Astrocyte of the spinal cord (primary cell): ENCODE measurements around the gene GALNT17.

Experiments used
- DNase-seq: peaks from one replicate; pipeline ENCODE4 v3.0.0; 2011; ENCODE audit warnings: low read depth, low spot score
- H3K4me3 ChIP-seq: 2 replicates; pipeline ENCODE4 v1.5.1; 2011; ENCODE audit warnings: low read depth, mild to moderate bottlenecking, low read length, moderate library complexity
- in situ Hi-C: cut with HindIII; loops from 2 replicates; pipeline ENCODE4 v1.10.0; 2017; ENCODE audit warnings: low sequenced_read_pairs
- TF ChIP-seq, protein P1 (sequence below): IDR thresholded peaks from 2 replicates; pipeline ENCODE4 v1.5.1; 2012; ENCODE audit warnings: low read depth, mild to moderate bottlenecking, low read length, inconsistent platforms

The GALNT17 gene

DNA sequence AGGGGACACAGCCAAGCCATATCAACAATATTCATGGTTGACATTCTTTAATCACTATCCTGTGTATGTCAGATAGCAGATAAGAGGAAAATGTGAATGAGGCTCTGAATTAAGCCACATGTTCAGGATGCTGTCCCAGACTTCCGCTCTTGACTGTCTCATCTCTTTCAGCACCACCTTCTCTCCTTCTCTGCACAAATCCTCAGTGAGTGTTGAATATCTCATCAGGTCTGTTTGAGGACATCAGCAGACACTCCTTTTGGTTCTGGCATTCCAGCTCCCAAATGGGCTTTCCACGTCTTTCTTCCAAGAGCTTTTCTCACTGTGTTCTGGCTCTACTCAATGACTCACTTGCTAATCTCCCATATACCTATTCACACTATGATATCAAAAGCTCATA lies 321.7 kb downstream of the GALNT17 start:
- TF ChIP-seq, protein P1, sequence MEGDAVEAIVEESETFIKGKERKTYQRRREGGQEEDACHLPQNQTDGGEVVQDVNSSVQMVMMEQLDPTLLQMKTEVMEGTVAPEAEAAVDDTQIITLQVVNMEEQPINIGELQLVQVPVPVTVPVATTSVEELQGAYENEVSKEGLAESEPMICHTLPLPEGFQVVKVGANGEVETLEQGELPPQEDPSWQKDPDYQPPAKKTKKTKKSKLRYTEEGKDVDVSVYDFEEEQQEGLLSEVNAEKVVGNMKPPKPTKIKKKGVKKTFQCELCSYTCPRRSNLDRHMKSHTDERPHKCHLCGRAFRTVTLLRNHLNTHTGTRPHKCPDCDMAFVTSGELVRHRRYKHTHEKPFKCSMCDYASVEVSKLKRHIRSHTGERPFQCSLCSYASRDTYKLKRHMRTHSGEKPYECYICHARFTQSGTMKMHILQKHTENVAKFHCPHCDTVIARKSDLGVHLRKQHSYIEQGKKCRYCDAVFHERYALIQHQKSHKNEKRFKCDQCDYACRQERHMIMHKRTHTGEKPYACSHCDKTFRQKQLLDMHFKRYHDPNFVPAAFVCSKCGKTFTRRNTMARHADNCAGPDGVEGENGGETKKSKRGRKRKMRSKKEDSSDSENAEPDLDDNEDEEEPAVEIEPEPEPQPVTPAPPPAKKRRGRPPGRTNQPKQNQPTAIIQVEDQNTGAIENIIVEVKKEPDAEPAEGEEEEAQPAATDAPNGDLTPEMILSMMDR, result no peak
- in situ Hi-C loops, result no loop called here
- no peak overlapping the region for H3K4me3 ChIP-seq
- DNase-seq, result no peak

DNA sequence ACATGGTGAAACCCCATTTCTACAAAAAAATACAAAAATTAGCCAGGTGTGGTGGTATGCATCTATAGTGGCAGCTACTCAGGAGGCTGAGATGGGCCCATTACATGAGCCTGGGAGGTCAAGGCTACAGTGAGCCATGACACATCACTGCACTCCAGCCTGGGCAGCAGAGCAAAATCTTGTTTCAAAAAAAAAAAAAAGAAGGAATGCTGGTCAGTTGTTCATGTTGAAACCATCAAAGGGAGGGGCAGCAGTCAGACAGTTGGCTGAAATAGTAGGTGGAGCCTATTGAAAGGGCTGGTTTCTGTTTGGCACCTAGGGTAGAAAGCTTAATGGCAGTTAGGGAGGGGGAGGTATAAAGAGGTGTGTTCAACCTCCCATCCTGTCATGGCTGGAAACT lies 323.0 kb downstream of the GALNT17 start:
- in situ Hi-C loops, result no loop called here
- no peak overlapping the region for H3K4me3 ChIP-seq
- DNase-seq, result no peak
- TF ChIP-seq, protein P1, result no peak

DNA sequence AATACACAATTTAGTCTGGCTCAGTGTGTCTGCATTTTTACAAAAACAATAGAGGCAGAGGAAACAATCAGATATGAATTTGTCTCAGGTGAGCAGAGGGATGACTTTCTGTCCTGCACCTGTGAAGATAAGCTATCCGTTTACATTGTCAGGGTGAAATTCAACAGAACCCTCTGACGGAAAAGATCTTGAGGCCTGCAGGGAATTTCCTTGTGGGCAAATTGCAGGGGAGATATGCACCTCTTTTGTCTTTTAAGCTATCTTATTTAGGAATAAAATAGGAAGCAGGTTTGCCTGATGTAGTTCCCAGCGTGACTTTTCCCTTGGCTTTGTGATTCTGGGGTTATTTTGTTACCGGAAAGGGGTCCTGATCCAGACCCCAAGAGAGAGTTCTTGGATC lies 325.1 kb downstream of the GALNT17 start:
- no peak overlapping the region for H3K4me3 ChIP-seq
- TF ChIP-seq, protein P1, result no peak
- DNase-seq, result no peak
- in situ Hi-C loops, result no loop called here

DNA sequence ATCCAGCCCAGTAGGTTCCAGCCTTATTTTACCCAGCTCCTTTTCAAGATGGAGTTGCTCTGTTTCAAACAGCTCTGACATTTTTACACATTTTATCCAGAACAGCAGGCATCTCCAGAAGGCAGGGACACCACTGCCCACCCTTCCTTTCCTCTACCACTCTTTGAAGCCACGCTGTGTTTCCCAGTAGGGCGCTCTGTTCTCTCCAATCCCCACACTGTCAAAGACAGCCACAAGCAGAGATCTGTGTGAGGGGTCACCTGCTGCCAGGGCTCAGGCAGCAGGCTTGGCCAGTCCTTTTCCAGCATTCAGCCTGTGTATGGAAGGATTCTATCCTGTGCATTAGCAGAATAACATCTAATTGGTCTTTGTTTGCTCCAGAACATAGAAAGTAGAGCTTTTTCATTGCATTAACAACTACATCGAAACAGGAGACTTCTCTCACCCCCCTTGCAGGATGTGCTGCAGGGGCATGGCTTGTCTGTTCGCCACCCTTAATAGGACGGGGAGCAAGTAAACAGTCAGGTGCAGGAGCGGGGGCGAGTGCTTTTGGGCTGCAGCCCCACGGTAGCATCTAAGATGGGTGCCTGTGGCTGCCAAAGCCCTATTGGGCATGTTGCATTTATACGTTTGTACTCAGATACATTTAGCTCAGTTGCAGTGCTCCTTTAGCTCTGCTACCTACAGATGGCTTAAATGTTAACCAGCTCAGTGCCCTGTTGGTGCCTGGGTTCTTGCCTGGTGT lies 326.1 kb downstream of the GALNT17 start:
- no peak for DNase-seq
- TF ChIP-seq, protein P1, result no peak
- in situ Hi-C loops, result no loop called here
- no peak overlapping the region for H3K4me3 ChIP-seq

DNA sequence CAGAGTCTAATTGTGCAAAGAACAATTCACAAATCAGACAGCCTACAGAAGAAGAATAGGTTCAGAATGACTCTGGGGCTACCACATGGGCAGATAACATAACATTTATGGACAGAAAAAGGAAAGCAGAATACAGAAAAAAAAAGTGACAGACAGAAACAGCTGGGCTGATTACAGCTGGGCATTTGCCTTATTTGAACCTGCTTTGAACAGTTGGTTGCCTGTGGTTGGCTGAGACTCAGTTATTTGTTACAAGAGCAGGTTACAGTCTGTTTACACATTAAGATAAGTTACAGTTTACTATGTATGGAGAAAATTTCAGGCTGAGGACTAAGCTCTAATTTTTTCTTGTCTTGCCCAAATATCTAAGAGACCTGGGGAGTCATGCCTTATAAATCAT lies 327.2 kb downstream of the GALNT17 start:
- in situ Hi-C loops, result no loop called here
- TF ChIP-seq, protein P1, result no peak
- no peak overlapping the region for H3K4me3 ChIP-seq
- no peak for DNase-seq

DNA sequence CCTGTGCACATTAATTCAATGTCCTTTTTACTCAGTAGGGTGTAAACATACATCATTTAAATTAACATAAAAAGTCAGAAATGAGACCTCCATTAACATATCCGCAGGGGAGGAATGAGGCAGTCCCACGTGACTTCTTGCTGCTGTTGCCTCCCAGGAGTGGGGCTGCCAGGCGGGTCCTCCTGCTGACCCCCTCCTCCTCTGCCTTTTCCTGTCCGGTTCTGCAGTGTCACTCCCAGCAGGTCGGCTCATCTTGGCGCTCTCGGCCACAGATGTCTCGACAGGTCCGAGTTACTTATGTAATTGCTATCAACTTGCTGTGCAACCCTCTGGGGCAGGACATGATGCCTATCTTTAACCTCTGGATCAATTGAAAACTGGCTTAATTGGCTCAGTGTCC lies 329.6 kb downstream of the GALNT17 start:
- H3K4me3 ChIP-seq, result no peak overlapping the region
- no peak for DNase-seq
- in situ Hi-C loops, result no loop called here
- TF ChIP-seq, protein P1, result no peak

DNA sequence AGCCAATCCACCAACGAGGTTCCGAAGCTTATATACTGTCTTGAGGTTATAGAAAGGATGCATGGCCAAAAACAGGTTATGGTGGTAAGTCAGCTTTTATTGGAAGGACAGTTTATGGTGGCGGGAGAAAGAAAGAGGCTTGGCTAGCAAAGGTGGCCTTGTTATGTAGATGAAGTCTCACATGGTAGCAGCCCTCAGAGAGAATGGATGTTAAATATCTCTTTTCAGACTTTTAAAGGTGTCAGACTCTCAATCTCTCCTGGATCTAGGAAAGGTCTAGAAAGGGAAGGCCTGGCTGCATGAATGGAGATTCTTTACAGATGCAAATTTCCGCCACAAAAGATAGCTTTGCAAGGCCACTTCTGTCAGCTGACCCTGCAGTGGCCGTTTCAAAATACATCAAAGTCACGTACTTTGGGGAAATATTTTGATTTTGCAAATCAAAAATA lies 333.8 kb downstream of the GALNT17 start:
- TF ChIP-seq, protein P1, result no peak
- H3K4me3 ChIP-seq, result no peak overlapping the region
- DNase-seq, result no peak
- in situ Hi-C loops, result no loop called here
